Activated B cell treated with CpG ODN at 0.5 μM for 24 hours (primary cell): ENCODE measurements around the gene CARS2. TPM values are rescaled to one million over a fixed set of nuclear protein-coding genes. Genes with fewer than 3 reads are reported as not detected.

ENCODE experiments used
- total RNA-seq: library from RNA; stranded (reverse); gene quantifications from 2 replicates; pipeline ENCODE4 v1.2.3, GENCODE V29; 2022

Gene CARS2
- total RNA-seq, 1 donor from 2014 or later, result 115 TPM

Other genes with a start within 250 kb of the CARS2 start
- 2.7 and 3.1 TPM in 2 replicates for gene RAB20, start 144.4 kb downstream of the CARS2 start, total RNA-seq
- gene NAXD, start 90.6 kb downstream of the CARS2 start, total RNA-seq, result 31.1 and 32.7 TPM in 2 replicates
- gene ING1, start 7.6 kb upstream of the CARS2 start, total RNA-seq, result 14.3 and 15.3 TPM in 2 replicates
- 212 and 256 TPM in 2 replicates for gene ANKRD10, start 209.0 kb upstream of the CARS2 start, total RNA-seq